Measurements from ENCODE around the gene SPACA4. TPM values are rescaled to one million over a fixed set of nuclear protein-coding genes. Genes with fewer than 3 reads are reported as not detected.
"Not testable (repeated sequence)": the region's sequence is repeated elsewhere in the genome, so short reads cannot be mapped to it uniquely, and the experiment has no call there.

SPACA4 gene
- polyA plus RNA-seq, 1 donor, result 4.2 TPM

DNA sequence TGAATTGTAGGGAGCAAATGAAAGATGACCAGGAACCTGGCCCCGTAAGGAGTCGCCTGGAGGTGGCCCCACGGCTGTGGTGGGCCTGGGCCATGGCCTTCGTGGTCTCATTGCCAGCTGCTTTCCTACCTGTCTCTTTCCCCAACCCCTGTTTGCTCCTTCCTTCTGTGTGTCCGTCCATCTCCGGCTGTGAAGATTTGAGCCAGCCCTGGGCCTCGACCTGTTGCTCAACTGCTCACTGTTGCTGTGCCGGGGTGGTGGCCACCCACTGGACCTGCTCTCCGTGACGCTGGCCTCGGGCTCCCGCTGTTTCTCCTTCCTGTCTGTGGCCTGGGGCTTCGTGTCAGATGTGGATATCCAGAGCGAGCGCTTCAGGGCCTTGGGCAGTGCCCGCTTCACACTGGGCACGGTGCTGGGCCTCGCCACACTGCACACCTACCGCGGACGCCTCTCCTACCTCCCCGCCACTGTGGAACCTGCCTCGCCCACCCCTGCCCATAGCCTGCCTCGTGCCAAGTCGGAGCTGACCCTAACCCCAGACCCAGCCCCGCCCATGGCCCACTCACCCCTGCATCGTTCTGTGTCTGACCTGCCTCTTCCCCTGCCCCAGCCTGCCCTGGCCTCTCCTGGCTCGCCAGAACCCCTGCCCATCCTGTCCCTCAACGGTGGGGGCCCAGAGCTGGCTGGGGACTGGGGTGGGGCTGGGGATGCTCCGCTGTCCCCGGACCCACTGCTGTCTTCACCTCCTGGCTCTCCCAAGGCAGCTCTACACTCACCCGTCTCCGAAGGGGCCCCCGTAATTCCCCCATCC lies 22.1 kb downstream of the SPACA4 start:
- peaks cover 12% of the 10 kb centered on the region for H3K9me3 ChIP-seq (ENCODE audit: control insufficient read depth, low read depth, low read length)
- no peak overlapping the region for H3K4me3 ChIP-seq (ENCODE audit: low read length)
- H3K36me3 ChIP-seq (ENCODE audit: control insufficient read depth, insufficient read depth, low read length), result peaks cover 18% of the 10 kb centered on the region
- H3K27ac ChIP-seq (ENCODE audit: low read length), result peak overlapping the region; percentile 97
- no CpG with 5 or more reads among the region's 34 CpGs for WGBS (ENCODE audit: insufficient coverage, low lambda C conversion rate)
- H3K27me3 ChIP-seq (ENCODE audit: control insufficient read depth, insufficient read depth, low read length), result no peaks in the 10 kb centered on the region
- DNase-seq, result no peak
- peaks cover 74% of the 10 kb centered on the region for H3K4me1 ChIP-seq (ENCODE audit: control insufficient read depth, insufficient read depth, low read length)

DNA sequence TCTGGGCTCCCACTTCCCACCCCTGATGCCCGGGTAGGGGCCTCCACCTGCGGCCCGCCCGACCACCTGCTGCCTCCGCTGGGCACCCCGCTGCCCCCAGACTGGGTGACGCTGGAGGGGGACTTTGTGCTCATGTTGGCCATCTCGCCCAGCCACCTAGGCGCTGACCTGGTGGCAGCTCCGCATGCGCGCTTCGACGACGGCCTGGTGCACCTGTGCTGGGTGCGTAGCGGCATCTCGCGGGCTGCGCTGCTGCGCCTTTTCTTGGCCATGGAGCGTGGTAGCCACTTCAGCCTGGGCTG lies 22.7 kb downstream of the SPACA4 start:
- no peak for DNase-seq
- no peak overlapping the region for H3K4me3 ChIP-seq (ENCODE audit: low read length)
- peaks cover 78% of the 10 kb centered on the region for H3K4me1 ChIP-seq (ENCODE audit: control insufficient read depth, insufficient read depth, low read length)

DNA sequence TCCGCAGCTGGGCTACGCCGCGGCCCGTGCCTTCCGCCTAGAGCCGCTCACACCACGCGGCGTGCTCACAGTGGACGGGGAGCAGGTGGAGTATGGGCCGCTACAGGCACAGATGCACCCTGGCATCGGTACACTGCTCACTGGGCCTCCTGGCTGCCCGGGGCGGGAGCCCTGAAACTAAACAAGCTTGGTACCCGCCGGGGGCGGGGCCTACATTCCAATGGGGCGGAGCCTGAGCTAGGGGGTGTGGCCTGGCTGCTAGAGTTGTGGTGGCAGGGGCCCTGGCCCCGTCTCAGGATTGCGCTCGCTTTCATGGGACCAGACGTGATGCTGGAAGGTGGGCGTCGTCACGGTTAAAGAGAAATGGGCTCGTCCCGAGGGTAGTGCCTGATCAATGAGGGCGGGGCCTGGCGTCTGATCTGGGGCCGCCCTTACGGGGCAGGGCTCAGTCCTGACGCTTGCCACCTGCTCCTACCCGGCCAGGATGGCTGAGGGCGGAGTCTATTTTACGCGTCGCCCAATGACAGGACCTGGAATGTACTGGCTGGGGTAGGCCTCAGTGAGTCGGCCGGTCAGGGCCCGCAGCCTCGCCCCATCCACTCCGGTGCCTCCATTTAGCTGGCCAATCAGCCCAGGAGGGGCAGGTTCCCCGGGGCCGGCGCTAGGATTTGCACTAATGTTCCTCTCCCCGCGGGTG lies 23.2 kb downstream of the SPACA4 start:
- H3K9me3 ChIP-seq (ENCODE audit: control insufficient read depth, low read depth, low read length), result peaks cover 12% of the 10 kb centered on the region
- H3K36me3 ChIP-seq (ENCODE audit: control insufficient read depth, insufficient read depth, low read length), result peaks cover 18% of the 10 kb centered on the region
- peaks cover 82% of the 10 kb centered on the region for H3K4me1 ChIP-seq (ENCODE audit: control insufficient read depth, insufficient read depth, low read length)
- peak; percentile 84 to 91 for DNase-seq
- peak overlapping the region; percentile 19 for H3K4me3 ChIP-seq (ENCODE audit: low read length)
- H3K27me3 ChIP-seq (ENCODE audit: control insufficient read depth, insufficient read depth, low read length), result no peaks in the 10 kb centered on the region
- no CpG with 5 or more reads among the region's 48 CpGs for WGBS (ENCODE audit: insufficient coverage, low lambda C conversion rate)
- peak overlapping the region; percentile 54 for H3K27ac ChIP-seq (ENCODE audit: low read length)

More for the DNA sequence above, 22.7 kb downstream of the SPACA4 start:
- H3K9me3 ChIP-seq (ENCODE audit: control insufficient read depth, low read depth, low read length), result peaks cover 12% of the 10 kb centered on the region
- peak overlapping the region; percentile 54 for H3K27ac ChIP-seq (ENCODE audit: low read length)
- peaks cover 18% of the 10 kb centered on the region for H3K36me3 ChIP-seq (ENCODE audit: control insufficient read depth, insufficient read depth, low read length)
- WGBS (ENCODE audit: insufficient coverage, low lambda C conversion rate), result no CpG with 5 or more reads among the region's 22 CpGs
- H3K27me3 ChIP-seq (ENCODE audit: control insufficient read depth, insufficient read depth, low read length), result no peaks in the 10 kb centered on the region

DNA sequence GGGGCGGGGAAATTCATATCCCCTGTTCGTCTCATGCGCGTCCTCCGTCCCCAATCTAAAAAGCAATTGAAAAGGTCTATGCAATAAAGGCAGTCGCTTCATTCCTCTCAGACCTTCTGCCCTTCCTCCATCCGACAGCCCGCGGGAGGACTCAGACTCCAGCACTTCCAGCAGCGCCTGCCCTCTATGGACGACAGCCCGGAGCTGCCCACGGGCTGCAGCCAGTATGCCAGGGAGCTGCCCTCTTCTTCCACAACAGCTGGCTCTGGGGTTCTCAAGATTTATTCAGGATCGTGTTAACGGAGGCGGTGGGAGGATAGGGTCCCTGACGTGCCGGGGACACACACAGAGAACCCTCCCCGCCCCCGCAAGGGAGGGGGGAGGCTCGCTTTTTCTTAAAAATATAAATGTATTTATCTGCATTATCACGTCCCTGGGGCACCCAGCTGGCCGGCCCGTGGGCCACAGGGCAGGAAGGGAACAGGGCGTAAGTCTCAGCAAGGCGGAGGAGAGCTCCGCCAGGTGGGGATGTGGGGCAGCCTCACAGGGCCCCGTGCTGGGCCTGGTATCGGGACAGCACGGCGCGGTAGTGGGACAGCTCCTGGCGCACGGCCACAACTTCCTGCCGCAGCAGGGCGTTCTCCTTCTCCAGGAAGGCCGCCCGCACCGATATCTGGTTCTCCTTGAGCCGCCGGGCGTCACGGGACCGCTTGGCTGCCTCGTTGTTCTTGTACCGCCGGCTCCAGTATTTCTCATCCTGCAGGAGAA lies 23.9 kb downstream of the SPACA4 start:
- peaks cover 86% of the 10 kb centered on the region for H3K4me1 ChIP-seq (ENCODE audit: control insufficient read depth, insufficient read depth, low read length)
- no CpG with 5 or more reads among the region's 47 CpGs for WGBS (ENCODE audit: insufficient coverage, low lambda C conversion rate)

DNA sequence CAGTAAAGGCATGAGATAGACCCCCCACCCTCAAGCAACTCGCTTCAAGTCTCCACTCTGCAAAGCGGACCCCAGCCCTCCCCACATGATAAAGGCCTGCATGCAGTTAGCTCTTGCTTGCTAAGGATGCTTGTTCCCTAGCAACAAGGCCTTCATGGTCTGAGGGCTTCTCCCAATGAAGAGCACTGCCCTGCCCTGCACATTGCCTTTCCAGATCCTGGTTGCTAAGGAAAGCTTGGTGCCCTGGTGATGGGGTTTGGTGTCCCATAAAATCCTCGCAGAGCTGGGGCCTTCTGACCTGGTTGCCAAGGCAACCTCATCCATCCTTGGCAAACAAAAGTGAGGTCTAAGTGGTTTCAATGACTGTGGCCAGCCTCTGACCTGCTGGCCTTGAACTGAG lies 24.7 kb downstream of the SPACA4 start:
- WGBS (ENCODE audit: insufficient coverage, low lambda C conversion rate), result no CpG with 5 or more reads among the region's 3 CpGs
- Histone ChIP-seq H3K27ac (ENCODE audit: low read length) (peak overlapping the region; percentile 54), H3K4me1 (ENCODE audit: control insufficient read depth, insufficient read depth, low read length) (peaks cover 79% of the 10 kb centered on the region), H3K27me3 (ENCODE audit: control insufficient read depth, insufficient read depth, low read length) (no peaks in the 10 kb centered on the region), H3K36me3 (ENCODE audit: control insufficient read depth, insufficient read depth, low read length) (peaks cover 16% of the 10 kb centered on the region), H3K4me3 (ENCODE audit: low read length) (peak overlapping the region; percentile 19), H3K9me3 (ENCODE audit: control insufficient read depth, low read depth, low read length) (peaks cover 12% of the 10 kb centered on the region)
- DNase-seq, result peak in 1 of 2 donors; percentile 19

More for the DNA sequence above, 23.9 kb downstream of the SPACA4 start:
- Histone ChIP-seq H3K27me3 (ENCODE audit: control insufficient read depth, insufficient read depth, low read length) (no peaks in the 10 kb centered on the region), H3K36me3 (ENCODE audit: control insufficient read depth, insufficient read depth, low read length) (peaks cover 18% of the 10 kb centered on the region), H3K9me3 (ENCODE audit: control insufficient read depth, low read depth, low read length) (peaks cover 12% of the 10 kb centered on the region), H3K4me3 (ENCODE audit: low read length) (peak overlapping the region; percentile 19), H3K27ac (ENCODE audit: low read length) (peak overlapping the region; percentile 54)
- peak in 1 of 2 donors; percentile 77 for DNase-seq

DNA sequence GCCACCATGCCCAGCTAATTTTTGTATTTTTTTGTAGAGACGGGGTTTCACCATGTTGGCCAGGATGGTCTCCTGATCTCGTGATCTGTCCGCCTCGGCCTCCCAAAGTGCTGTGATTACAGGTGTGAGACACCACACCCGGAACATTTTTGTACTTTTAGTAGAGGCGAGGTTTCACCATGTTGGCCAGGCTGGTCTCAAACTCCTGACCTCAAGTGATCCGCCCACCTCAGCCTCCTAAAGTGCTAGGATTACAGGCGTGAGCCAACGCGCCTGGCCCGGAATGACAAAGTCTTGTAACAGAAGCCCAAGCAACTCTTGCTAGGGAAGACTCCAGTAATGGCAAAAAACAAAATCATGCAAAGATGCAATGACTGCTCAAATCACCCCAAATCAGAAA lies 25.7 kb downstream of the SPACA4 start:
- Histone ChIP-seq H3K9me3 (ENCODE audit: control insufficient read depth, low read depth, low read length) (peaks cover 12% of the 10 kb centered on the region), H3K27ac (ENCODE audit: low read length) (peak overlapping the region; percentile 77), H3K4me1 (ENCODE audit: control insufficient read depth, insufficient read depth, low read length) (peaks cover 76% of the 10 kb centered on the region), H3K36me3 (ENCODE audit: control insufficient read depth, insufficient read depth, low read length) (peaks cover 16% of the 10 kb centered on the region)
- not testable (repeated sequence) for H3K4me3 ChIP-seq (ENCODE audit: low read length); DNase-seq; H3K27me3 ChIP-seq (ENCODE audit: control insufficient read depth, insufficient read depth, low read length)
- 100% methylated on average over 1 of the region's 11 CpGs for WGBS (ENCODE audit: insufficient coverage, low lambda C conversion rate)

DNA sequence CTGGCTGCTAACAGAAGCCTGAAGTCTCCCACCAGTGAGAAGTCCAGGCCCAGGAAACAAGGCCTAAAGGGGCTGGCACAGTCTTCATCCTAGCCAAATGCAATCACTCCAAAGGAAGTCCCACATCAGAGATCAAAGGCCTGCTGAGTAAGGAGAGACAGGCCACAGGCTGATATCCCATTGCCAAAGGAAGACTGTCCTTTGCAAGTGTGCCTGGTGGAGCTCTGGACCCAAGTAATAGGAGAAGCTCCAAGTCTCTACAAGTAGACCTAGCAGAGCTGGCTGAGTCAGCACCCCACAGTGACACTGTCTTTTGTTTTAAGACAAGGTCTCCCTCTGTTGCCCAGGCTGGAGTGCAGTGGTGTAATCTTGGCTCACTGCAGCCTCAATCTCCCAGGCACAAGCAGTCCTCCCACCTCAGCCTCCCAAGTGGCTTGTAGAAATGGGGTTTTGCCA lies 26.2 kb downstream of the SPACA4 start:
- DNase-seq, result peak in 1 of 2 donors; percentile 44
- Histone ChIP-seq H3K9me3 (ENCODE audit: control insufficient read depth, low read depth, low read length) (peaks cover 12% of the 10 kb centered on the region), H3K36me3 (ENCODE audit: control insufficient read depth, insufficient read depth, low read length) (peaks cover 16% of the 10 kb centered on the region), H3K27me3 (ENCODE audit: control insufficient read depth, insufficient read depth, low read length) (no peaks in the 10 kb centered on the region), H3K27ac (ENCODE audit: low read length) (peak overlapping the region; percentile 77), H3K4me1 (ENCODE audit: control insufficient read depth, insufficient read depth, low read length) (peaks cover 72% of the 10 kb centered on the region), H3K4me3 (ENCODE audit: low read length) (no peak overlapping the region)

DNA sequence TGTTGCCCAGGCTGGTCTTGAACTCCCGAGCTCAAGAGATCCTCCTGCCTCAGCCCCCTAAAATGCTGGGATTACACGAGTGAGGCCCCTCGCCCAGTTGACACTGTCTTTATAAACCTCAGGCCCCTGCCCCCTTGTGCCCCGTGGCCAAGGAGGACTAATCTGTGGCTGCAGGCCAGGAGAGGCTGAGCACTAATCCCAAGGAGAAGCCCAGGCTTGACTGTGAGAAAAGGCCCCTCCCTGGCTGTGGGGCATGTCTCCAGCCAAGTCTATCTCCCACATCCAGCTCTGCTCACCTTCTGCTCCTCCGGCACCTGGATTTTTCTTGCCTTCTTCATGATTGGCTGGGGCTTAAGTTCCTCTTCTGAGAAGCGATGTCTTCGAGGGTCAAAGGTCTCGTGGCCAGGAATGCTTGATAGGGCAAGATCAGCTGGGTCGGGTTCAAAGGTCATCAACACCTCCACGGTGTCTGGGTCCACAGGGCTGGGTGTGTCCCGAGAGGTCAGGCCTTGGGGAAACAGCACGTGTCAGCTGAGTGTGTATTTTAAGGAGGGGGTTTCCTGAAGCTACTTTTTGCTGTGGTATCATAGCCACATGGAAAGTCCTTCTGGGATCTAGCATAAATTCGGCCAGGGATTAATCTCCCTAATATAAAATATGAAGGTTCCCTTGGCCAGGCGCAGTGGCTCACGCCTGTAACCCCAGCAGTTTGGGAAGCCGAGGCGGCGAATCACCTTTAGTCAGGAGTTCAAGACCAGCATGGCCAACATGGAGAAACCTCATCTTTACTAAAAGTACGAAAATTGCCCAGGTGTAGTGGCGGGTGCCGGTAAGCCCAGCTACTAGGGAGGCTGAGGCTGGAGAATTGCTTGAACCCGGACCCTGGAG lies 26.9 kb downstream of the SPACA4 start:
- Histone ChIP-seq H3K27ac (ENCODE audit: low read length) (peak overlapping the region; percentile 77), H3K4me3 (ENCODE audit: low read length) (no peak overlapping the region), H3K36me3 (ENCODE audit: control insufficient read depth, insufficient read depth, low read length) (peaks cover 10% of the 10 kb centered on the region), H3K9me3 (ENCODE audit: control insufficient read depth, low read depth, low read length) (peaks cover 12% of the 10 kb centered on the region), H3K27me3 (ENCODE audit: control insufficient read depth, insufficient read depth, low read length) (no peaks in the 10 kb centered on the region), H3K4me1 (ENCODE audit: control insufficient read depth, insufficient read depth, low read length) (peaks cover 67% of the 10 kb centered on the region)
- DNase-seq, result peak; percentile 89 to 94
- WGBS (ENCODE audit: insufficient coverage, low lambda C conversion rate), result 60% methylated on average over 2 of the region's 22 CpGs

DNA sequence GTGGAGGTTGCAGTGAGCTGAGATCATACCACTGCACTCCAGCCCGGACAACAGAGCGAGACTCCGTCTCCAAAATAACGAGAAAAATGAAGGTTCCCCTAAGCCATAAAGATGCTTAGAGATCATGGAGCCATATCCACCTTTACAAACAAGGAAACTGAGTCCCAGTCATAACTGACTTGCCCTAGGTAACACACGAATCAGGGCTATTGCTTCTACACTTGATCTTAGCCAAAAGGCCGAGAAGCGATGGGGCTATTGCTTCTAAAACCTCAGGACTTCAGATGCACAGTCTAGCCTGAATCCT lies 27.4 kb downstream of the SPACA4 start:
- Histone ChIP-seq H3K27ac (ENCODE audit: low read length) (peak overlapping the region; percentile 77), H3K4me3 (ENCODE audit: low read length) (no peak overlapping the region), H3K36me3 (ENCODE audit: control insufficient read depth, insufficient read depth, low read length) (peaks cover 5% of the 10 kb centered on the region), H3K9me3 (ENCODE audit: control insufficient read depth, low read depth, low read length) (peaks cover 10% of the 10 kb centered on the region), H3K4me1 (ENCODE audit: control insufficient read depth, insufficient read depth, low read length) (peaks cover 67% of the 10 kb centered on the region), H3K27me3 (ENCODE audit: control insufficient read depth, insufficient read depth, low read length) (no peaks in the 10 kb centered on the region)
- DNase-seq, result no peak
- no CpG with 5 or more reads among the region's 7 CpGs for WGBS (ENCODE audit: insufficient coverage, low lambda C conversion rate)

All from large intestine (tissue), 3 donors.